LNCaP clone FGC (cell line): ENCODE measurements around the gene RAB31.
"Not testable (repeated sequence)": the region's sequence is repeated elsewhere in the genome, so short reads cannot be mapped to it uniquely, and the experiment has no call there.

ENCODE experiments used
- DNase-seq: peaks from one replicate; pipeline ENCODE4 v3.0.0-alpha.2; 2011; ENCODE audit warnings: low read depth
- H3K4me3 ChIP-seq: 2 replicates; pipeline ENCODE4 v1.5.1; 2011; ENCODE audit warnings: mild to moderate bottlenecking, low read depth, low read length, control low read depth
- TF ChIP-seq, protein P1 (sequence below): IDR thresholded peaks from 2 replicates; pipeline ENCODE4 v1.5.1; 2012; ENCODE audit warnings: mild to moderate bottlenecking; ENCODE audit not compliant: control insufficient read depth, insufficient read depth; ENCODE audit errors: extremely low read depth

The RAB31 gene

DNA sequence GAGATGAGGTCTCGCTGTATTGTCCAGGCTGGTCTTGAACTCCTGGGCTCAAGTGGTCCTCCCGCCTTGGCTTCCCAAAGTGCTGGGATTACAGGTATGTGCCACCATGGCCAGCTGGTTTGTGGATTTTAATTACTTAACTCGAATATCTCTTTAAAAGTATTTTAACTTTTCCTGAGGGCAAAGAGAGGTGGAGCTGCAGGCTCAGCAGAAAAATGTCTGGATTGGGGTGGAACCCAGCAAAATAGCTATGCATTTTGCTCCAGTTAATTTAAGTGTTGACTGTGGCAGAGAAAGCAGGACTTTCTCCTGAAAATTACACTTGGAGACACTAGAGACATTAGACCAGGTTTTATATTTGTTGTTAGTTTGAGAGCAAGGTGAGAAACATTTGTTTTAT is 142.2 kb downstream of the RAB31 start:
- H3K4me3 ChIP-seq, result no peak overlapping the region
- no peak for DNase-seq
- TF ChIP-seq, protein P1, sequence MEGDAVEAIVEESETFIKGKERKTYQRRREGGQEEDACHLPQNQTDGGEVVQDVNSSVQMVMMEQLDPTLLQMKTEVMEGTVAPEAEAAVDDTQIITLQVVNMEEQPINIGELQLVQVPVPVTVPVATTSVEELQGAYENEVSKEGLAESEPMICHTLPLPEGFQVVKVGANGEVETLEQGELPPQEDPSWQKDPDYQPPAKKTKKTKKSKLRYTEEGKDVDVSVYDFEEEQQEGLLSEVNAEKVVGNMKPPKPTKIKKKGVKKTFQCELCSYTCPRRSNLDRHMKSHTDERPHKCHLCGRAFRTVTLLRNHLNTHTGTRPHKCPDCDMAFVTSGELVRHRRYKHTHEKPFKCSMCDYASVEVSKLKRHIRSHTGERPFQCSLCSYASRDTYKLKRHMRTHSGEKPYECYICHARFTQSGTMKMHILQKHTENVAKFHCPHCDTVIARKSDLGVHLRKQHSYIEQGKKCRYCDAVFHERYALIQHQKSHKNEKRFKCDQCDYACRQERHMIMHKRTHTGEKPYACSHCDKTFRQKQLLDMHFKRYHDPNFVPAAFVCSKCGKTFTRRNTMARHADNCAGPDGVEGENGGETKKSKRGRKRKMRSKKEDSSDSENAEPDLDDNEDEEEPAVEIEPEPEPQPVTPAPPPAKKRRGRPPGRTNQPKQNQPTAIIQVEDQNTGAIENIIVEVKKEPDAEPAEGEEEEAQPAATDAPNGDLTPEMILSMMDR, result no peak

DNA sequence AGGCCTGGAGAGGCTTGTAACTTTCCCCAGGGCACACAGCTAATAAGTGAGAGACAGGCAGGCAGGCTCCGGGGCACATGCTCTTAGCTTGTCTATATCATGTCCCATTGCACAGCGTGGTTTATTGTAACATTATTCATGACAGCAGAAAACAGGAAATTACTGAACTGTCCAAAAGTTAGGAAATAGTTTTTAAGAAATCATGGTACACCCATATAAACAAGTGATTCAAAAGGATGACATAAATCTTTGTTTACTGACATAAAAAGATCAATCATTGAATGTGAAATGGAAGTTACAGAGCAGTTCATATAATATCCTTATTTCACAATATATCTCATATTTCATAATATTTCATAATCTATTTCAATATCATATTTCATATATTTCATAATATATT is 143.4 kb downstream of the RAB31 start:
- no peak for DNase-seq
- no peak overlapping the region for H3K4me3 ChIP-seq
- TF ChIP-seq, protein P1, result no peak

DNA sequence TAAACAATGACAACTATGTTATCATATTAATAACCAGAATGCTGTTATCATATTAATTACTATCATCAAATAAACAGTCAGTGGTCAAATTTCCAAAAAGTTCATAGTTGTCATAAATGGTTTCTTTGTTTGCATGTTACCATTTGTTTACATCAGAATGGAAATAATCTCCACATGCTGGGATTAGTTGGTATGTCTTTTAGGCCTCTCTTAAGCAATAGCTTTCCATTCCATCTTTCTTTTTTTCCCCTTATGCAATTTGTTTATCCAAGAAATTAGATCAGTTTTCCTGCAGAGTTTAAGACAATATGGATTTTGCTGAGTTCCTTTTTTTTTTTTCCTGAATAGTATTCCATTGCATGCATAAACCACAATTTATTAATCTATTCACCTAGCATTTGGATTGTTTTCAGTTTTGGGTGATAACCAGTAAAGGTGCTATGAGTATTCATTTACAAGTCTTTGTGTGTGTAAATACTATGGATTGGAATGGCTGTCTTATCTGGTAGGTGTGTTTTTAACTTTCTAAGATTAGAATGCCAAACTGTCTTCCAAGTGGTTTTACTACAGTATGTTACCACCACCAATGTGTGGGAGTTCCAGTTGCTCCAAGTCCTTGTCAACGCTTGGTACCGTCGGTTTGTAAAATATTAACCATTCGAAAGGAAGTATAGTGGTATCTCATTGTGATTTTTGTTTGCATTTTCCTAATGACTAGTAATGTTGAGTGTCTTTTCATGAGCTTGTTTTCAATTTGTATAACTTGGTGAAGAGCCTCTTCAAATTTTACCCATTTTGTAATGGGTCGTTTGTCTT is 144.4 kb downstream of the RAB31 start:
- no peak overlapping the region for H3K4me3 ChIP-seq
- DNase-seq, result no peak
- TF ChIP-seq, protein P1, result no peak

DNA sequence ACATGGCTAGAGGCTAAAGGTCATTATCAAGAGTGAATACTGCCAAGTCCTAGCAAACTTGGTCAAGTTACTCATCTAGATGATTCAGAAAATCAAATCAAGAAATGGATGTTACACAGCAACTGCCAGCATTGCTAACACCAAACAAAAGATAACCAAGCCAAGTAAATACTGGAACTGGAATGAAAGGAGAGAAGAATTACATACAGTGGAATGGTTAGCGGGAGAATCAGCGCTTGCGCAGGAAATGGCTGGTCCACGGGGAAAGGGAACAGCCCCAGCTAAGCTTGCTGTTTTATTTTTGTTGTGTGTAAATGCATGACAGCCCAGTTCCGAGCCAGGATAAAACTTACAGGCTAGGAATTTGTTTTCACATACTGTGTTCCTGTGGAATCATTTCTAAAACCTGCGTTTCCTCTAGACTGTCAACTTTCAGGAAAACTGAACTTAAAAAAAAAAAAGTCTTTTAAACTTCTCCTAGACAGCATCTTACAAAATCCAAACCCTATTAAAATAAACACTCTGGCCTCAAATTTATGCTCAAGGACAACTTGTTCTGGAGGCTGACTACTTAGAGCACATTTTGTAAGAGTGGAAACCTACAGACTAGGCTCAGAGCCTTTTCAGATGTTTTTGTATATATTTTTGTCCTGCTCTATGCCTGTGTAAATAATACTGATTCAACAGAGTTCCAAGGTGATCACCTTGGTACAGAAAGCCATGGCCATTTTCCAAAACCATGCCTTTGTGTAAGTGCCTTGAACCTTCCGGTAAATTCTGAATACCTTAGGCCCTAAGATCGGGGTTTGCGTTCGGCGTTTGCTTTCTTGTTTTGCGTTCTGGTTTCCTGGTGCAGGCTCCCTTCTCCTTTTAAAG is 146.9 kb downstream of the RAB31 start:
- no peak for DNase-seq
- TF ChIP-seq, protein P1, result no peak
- H3K4me3 ChIP-seq, result no peak overlapping the region

DNA sequence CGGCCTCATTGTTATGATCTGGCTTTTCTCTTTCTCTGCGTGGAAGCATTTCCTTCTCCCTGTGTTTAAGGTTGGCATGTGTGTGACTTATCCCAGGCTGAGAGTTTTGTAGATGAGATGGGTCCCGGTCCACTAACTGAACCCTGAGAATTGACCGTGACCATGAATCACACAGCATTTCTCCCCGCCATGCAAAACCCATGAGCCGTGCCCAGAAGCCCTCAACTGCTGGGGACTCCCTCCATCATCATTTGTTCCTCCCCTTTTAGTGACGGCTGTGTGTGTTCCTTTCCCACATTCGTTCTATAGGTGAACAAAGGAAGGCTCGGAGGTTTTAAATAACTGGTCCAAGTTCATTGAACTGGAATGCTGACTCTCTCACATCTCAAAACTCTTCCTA is 147.6 kb downstream of the RAB31 start:
- no peak for DNase-seq
- no peak overlapping the region for H3K4me3 ChIP-seq
- TF ChIP-seq, protein P1, result no peak

DNA sequence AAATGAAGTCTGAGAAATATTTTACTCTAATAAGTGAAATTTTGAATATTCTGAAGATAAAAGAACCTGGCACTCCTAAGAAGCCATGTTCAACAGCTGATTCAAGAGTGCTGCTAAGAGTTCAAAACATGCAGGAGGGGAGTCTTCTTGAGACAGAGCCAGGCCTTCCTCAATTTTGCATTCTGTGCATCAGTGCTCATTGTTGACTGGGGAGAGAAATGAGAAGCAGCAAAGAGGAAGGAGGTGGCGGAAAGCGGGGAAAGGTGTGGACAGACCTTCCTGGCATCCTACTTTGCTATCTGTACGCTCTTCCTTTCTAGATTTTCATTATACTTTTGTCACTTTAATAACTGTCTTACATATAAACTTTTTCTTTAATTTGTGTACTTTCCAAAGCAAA is 148.0 kb downstream of the RAB31 start:
- no peak overlapping the region for H3K4me3 ChIP-seq
- no peak for DNase-seq
- TF ChIP-seq, protein P1, result no peak

DNA sequence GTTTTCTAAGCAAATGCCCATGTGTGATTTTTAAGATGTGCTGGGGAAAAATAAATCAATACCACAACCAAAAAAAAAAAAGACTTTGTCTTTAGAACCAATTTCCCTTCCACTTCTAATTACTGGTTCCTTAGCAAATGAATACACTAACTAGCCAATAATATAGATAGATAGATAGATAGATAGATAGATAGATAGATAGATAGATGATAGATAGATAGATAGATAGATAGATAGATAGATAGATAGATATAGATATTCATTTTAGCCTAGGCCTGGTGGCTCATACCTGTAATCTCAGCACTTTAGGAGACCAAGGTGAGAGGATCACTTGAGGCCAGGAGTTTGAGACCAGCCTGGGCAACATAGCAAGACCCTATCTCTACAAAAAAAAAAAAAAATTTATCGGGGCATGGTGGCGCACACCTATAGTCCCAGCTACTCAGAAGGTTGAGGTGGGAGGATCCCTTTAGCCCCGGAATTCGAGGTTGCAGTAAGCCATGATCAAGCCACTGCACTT is 149.4 kb downstream of the RAB31 start:
- not testable (repeated sequence) for DNase-seq, H3K4me3 ChIP-seq
